LNCAP (cell line): ENCODE measurements around the gene PRDM16.

Experiments
- CTCF ChIP-seq: fragments of 450-650 bp; IDR thresholded peaks from 2 replicates; pipeline ENCODE4 v1.5.1; 2017; ENCODE audit warnings: mild to moderate bottlenecking

Gene PRDM16

DNA sequence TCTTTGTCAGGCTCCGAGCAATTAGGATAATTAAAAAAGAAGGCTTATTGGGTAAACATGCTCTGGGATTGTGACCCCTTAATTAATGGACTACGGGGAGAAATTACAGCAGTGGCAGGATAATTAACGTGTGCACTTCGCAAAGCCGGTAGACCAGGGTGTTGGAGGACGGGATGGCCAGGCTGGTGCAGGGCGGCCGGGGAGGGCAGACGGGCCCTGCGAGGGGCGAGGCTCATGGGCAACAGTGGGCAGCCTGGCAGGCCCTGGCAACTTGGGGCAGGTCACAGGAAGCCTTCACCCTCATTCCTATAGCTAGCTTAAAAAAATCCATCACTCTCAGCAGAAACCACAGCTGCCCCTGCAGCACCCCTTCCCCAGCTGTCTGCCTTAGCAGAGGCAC lies 199.3 kb downstream of the PRDM16 start:
- no peak for TF ChIP-seq CTCF

- TF ChIP-seq CTCF, result no peak
These were observed 201.6 kb downstream of the PRDM16 start for GRCh38 chr1:3270403-3271245.

GRCh38 chr1:3271866-3272265 lies 202.9 kb downstream of the PRDM16 start:
- no peak for TF ChIP-seq CTCF

- no peak for TF ChIP-seq CTCF
These were observed 203.5 kb downstream of the PRDM16 start for GRCh38 chr1:3272321-3273045.

DNA sequence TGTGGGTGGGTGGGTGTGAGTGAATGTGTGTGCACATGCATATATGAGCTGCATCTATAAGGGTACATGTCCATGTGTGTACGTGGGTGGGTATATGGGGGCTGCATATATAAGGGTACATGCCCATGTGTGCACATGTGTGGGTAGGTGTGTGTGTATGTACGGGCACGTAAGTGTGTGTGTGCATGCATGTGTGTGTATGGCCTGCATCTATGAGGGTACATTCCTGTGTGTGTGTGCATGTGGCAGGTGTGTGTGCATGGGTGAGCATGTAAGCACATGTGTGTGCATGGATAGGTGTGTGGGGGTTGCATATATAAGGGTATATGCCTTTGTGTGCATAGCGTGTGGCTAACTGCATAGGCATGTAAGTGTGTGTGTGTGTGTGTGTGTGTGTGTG lies 204.4 kb downstream of the PRDM16 start:
- TF ChIP-seq CTCF, result no peak

DNA sequence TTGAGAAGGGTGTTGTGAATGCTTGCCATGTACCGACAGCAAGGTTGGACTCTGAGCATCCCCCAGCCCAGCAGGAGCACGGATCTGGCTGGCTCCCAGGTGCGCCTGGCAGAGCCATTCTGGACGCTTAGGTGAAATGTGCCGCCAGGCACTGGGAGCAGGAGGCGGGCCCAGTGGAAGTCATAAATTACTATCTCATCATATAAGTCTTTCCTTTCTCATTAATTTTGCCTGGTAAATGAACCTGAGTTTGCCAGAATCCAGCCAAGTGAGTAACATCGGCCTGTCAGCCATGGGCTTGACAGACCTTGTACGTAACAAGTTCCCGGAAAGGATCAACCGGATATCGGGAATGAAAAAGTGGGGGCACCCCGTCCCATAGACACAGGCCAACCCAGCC lies 206.0 kb downstream of the PRDM16 start:
- no peak for TF ChIP-seq CTCF

- no peak for TF ChIP-seq CTCF
These were observed 206.7 kb downstream of the PRDM16 start for GRCh38 chr1:3275471-3276340.
